ENCODE results near the gene RNF208.

The RNF208 gene

GRCh38 chr9:137183980-137184595 lies 38.0 kb downstream of the RNF208 start:
- TF ChIP-seq CEBPB (IDR thresholded peaks at IDR 0.05): no peak

DNA sequence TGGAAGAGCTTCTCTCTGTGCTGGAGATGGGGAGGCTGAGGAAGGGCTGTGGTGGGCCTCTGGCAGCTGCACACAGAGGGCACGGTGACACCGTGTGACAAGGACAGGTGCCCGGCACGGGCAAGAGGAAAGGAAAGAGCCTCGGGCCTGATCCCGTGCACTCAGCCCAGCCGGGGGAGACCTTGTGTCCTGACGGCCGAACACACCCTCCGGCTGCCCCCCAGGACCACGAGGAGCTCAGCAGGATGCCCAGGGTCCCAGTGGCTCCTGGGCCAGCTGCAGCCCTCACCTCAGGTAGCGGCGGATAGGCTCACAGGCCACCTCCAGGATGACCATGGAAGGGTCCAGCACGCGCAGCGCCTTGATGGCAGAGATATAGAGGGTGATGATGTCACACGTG lies 39.2 kb downstream of the RNF208 start:
- TF ChIP-seq, protein P1, sequence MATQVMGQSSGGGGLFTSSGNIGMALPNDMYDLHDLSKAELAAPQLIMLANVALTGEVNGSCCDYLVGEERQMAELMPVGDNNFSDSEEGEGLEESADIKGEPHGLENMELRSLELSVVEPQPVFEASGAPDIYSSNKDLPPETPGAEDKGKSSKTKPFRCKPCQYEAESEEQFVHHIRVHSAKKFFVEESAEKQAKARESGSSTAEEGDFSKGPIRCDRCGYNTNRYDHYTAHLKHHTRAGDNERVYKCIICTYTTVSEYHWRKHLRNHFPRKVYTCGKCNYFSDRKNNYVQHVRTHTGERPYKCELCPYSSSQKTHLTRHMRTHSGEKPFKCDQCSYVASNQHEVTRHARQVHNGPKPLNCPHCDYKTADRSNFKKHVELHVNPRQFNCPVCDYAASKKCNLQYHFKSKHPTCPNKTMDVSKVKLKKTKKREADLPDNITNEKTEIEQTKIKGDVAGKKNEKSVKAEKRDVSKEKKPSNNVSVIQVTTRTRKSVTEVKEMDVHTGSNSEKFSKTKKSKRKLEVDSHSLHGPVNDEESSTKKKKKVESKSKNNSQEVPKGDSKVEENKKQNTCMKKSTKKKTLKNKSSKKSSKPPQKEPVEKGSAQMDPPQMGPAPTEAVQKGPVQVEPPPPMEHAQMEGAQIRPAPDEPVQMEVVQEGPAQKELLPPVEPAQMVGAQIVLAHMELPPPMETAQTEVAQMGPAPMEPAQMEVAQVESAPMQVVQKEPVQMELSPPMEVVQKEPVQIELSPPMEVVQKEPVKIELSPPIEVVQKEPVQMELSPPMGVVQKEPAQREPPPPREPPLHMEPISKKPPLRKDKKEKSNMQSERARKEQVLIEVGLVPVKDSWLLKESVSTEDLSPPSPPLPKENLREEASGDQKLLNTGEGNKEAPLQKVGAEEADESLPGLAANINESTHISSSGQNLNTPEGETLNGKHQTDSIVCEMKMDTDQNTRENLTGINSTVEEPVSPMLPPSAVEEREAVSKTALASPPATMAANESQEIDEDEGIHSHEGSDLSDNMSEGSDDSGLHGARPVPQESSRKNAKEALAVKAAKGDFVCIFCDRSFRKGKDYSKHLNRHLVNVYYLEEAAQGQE (IDR thresholded peaks at IDR 0.05; ENCODE audit: low read depth): no peak
- TF ChIP-seq YY1 (IDR thresholded peaks at IDR 0.05; ENCODE audit: low read depth) (no peak), TCF12 (IDR thresholded peaks at IDR 0.05; ENCODE audit: low read depth) (no peak), TEAD4 (IDR thresholded peaks at IDR 0.05) (no peak), CREB1 (IDR thresholded peaks at IDR 0.05; ENCODE audit: low read depth) (no peak), NFIC (IDR thresholded peaks at IDR 0.05) (no peak), CEBPB (IDR thresholded peaks at IDR 0.05) (no peak), TAF1 (IDR thresholded peaks at IDR 0.05; ENCODE audit: low read depth) (no peak), ZBTB7A (IDR thresholded peaks at IDR 0.05; ENCODE audit: low read depth) (no peak), EP300 (IDR thresholded peaks at IDR 0.05; ENCODE audit: borderline replicate concordance) (no peak)

- TF ChIP-seq, protein P1 (IDR thresholded peaks at IDR 0.05; ENCODE audit: low read depth): no peak
- no peak for TF ChIP-seq RAD21 (IDR thresholded peaks at IDR 0.05; ENCODE audit: low read depth)
- TF ChIP-seq TAF1 (IDR thresholded peaks at IDR 0.05; ENCODE audit: low read depth): no peak
- no peak for TF ChIP-seq NFIC (IDR thresholded peaks at IDR 0.05)
- no peak for TF ChIP-seq CEBPB (IDR thresholded peaks at IDR 0.05)
- no peak for TF ChIP-seq TEAD4 (IDR thresholded peaks at IDR 0.05)
- no peak for TF ChIP-seq EP300 (IDR thresholded peaks at IDR 0.05; ENCODE audit: borderline replicate concordance)
- no peak for TF ChIP-seq MAX (IDR thresholded peaks at IDR 0.05)
- no peak for TF ChIP-seq EGR1 (IDR thresholded peaks at IDR 0.05)
Observed at GRCh38 chr9:137181680-137182079, 40.4 kb downstream of the RNF208 start.

DNA sequence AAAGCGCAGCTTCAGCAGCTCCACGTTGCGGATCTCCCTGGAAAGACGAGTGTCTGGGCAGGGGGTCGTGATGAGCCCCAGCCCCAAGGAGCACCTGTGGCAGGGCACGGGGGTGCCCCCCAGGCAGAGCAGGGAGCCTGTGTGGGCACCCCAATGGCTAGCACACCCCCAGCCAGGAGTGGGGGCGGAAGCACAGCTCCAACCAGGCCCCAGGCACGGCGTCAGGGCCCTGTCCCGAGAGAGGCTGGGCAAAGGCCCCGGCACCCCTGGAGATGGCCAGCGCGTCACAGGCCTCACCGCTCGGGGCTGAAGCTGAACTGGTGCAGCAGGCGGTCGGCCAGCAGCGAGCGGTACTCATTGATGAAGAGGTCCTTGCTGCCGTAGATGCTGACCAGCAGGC lies 41.5 kb downstream of the RNF208 start:
- TF ChIP-seq EP300 (IDR thresholded peaks at IDR 0.05; ENCODE audit: borderline replicate concordance) (no peak), TEAD4 (IDR thresholded peaks at IDR 0.05) (no peak), NFIC (IDR thresholded peaks at IDR 0.05) (no peak), TAF1 (IDR thresholded peaks at IDR 0.05; ENCODE audit: low read depth) (no peak), TCF12 (IDR thresholded peaks at IDR 0.05; ENCODE audit: low read depth) (no peak), FOXM1 (IDR thresholded peaks at IDR 0.05; ENCODE audit: borderline replicate concordance, low read depth) (no peak), YY1 (IDR thresholded peaks at IDR 0.05; ENCODE audit: low read depth) (no peak), USF1 (IDR thresholded peaks at IDR 0.05) (no peak), EGR1 (IDR thresholded peaks at IDR 0.05) (no peak), RAD21 (IDR thresholded peaks at IDR 0.05; ENCODE audit: low read depth) (no peak), CEBPB (IDR thresholded peaks at IDR 0.05) (no peak), MAX (IDR thresholded peaks at IDR 0.05) (no peak), ZBTB7A (IDR thresholded peaks at IDR 0.05; ENCODE audit: low read depth) (no peak), CREB1 (IDR thresholded peaks at IDR 0.05; ENCODE audit: low read depth) (no peak)
- TF ChIP-seq, protein P1 (IDR thresholded peaks at IDR 0.05; ENCODE audit: low read depth): no peak

DNA sequence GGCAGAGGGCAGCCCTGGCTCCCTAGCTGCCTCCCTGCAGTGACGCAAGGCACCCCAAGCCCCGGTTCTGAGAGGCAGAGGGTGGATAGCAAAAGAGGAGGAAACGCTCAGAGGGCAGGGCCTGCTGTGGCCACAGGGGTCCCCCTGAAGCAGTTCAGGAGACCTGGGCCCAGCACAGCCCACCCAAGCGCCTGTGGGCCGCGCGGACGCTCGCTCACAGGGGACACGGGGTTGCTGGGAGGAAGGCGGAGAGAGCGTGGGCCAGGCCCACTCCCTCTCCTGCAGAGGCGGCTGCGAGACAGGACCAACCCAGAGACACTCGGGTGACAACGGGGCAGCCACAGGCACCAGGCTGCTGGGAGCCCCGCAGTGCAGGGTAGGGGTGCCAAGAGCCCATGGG lies 42.3 kb downstream of the RNF208 start:
- TF ChIP-seq TAF1 (IDR thresholded peaks at IDR 0.05; ENCODE audit: low read depth) (no peak), RAD21 (IDR thresholded peaks at IDR 0.05; ENCODE audit: low read depth) (no peak), CEBPB (IDR thresholded peaks at IDR 0.05) (no peak), USF1 (IDR thresholded peaks at IDR 0.05) (no peak), TCF12 (IDR thresholded peaks at IDR 0.05; ENCODE audit: low read depth) (no peak), EP300 (IDR thresholded peaks at IDR 0.05; ENCODE audit: borderline replicate concordance) (no peak), YY1 (IDR thresholded peaks at IDR 0.05; ENCODE audit: low read depth) (no peak)
- TF ChIP-seq, protein P1 (IDR thresholded peaks at IDR 0.05; ENCODE audit: low read depth): no peak
